Kidney (tissue), 14 donors: ENCODE data around the gene GCK. TPM values are rescaled to one million over a fixed set of nuclear protein-coding genes. Genes with fewer than 3 reads are reported as not detected.

Source experiments
- DNase-seq, 5 donors: peaks; one replicate each; pipeline ENCODE4 v3.0.0-alpha.2; 2013 to 2020
- FAIRE-seq: peaks from 2 replicates; lab custom pipeline; 2012; peaks lifted over from hg19 to GRCh38; lab: Jason Lieb, UNC
- H3K27ac ChIP-seq, 2 donors: one replicate each; pipeline ENCODE4 v1.7.0; 2013; ENCODE audit warnings: low read depth in 2 of 2, low read length in 2 of 2, inconsistent platforms in 1 of 2
- H3K27me3 ChIP-seq: one replicate; pipeline ENCODE4 v1.7.1; 2013; ENCODE audit warnings: low read length, inconsistent platforms; ENCODE audit not compliant: control insufficient read depth, insufficient read depth
- H3K36me3 ChIP-seq, 3 donors: one replicate each; pipeline versions ENCODE4 v1.7.0 to v1.7.1; 2013; ENCODE audit warnings: low read length in 3 of 3, control low read depth in 1 of 3, inconsistent platforms in 1 of 3; ENCODE audit not compliant: insufficient read depth in 3 of 3, control insufficient read depth in 2 of 3
- H3K4me1 ChIP-seq, 3 donors: one replicate each; pipeline versions ENCODE4 v1.7.0 to v1.7.1; 2013; ENCODE audit warnings: low read length in 3 of 3, inconsistent platforms in 1 of 3, low read depth in 1 of 3; ENCODE audit not compliant: control insufficient read depth in 2 of 3, insufficient read depth in 2 of 3
- H3K4me3 ChIP-seq, 3 donors: one replicate each; pipeline versions ENCODE4 v1.7.0 to v1.8.1; 2013; ENCODE audit warnings: low read length in 3 of 3, control low read depth in 1 of 3, inconsistent platforms in 1 of 3
- H3K9ac ChIP-seq, 3 donors: one replicate each; pipeline versions ENCODE4 v1.7.0 to v1.7.1; 2013; ENCODE audit warnings: low read length in 3 of 3, control low read depth in 1 of 3, inconsistent platforms in 1 of 3
- H3K9me3 ChIP-seq, 3 donors: one replicate each; pipeline versions ENCODE4 v1.7.0 to v1.7.1; 2013; ENCODE audit warnings: low read length in 3 of 3, control low read depth in 1 of 3, inconsistent platforms in 1 of 3; ENCODE audit not compliant: control insufficient read depth in 2 of 3, insufficient read depth in 1 of 3
- CTCF ChIP-seq: IDR thresholded peaks from 3 replicates; pipeline ENCODE4 v1.5.1; 2012; ENCODE audit warnings: mild to moderate bottlenecking, moderate library complexity, borderline replicate concordance; ENCODE audit not compliant: insufficient read depth; ENCODE audit errors: extremely low read depth
- intact Hi-C: fragments of 100-400 bp; cut with DNase I; formaldehyde crosslinking; loops from one replicate; pipeline ENCODE4 v1.11.1; 2022
- polyA plus RNA-seq: library from polyadenylated mRNA; stranded (reverse); fragments of 350-450 nt; fragmentation: Illumina TruSeq; extraction: RNeasy Lipid Tissue Mini Kit (QIAGEN cat#74804); gene quantifications from one replicate; pipeline ENCODE4 v1.2.3, GENCODE V29; 2014; ENCODE audit warnings: low read depth, low replicate concordance; ENCODE audit not compliant: insufficient read depth
- total RNA-seq: library from RNA; stranded (reverse); fragmentation: NEBNext Ultra II Directional; extraction: Animal tissue kit (Norgen Biotek cat#: 25700); gene quantifications from one replicate; pipeline ENCODE4 v1.2.1, GENCODE V29; 2021
- donor health status: control.
- donor health status: control.
- donor health status: control.
- donor health status: control.
- donor health status: control.
- donor health status: DM: yes; HTN: yes; CAD: no.
- donor health status: Normal renal cell carcinoma (clear cell type).

The GCK gene
- total and polyA plus RNA-seq, 2 donors from 2014 or later, result 0.25 to 1.0 TPM

DNA sequence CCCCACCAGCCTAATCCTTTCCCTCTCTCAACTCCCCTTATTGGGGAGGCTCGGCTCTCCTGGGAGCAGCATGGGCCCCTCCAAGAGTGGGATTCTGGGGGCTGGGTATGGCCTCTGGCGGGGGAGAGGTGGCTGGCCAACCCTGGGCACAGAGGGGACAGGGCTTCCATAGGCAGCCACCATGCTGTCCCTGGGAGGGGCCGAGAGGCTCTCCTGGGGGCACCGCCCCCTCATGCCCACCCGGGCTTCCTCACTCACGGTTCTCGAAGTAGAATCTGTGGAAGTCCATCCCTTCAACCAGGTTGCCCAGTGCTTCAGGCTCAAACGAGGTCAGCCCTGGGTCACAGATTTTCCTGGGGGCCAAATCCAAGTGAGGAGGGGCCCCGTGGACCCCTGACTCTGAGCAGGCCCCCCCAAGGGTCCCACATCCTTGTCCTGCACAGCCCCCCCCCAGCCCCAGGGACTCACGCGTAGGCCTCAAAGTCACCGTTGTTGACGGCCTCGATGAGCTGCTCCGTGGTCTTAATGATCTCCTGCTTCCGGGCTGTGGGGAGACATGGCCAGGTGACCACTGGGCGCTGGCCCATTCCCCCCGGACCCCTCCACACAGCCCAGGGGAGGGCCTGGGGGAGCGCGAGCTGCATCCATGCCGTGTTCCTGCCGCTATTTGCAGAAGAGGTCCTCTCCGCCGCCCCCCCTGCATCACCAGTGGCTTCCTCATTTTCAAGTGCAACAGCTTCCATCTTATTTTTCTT, 31.3 kb upstream of the GCK start:
- TF ChIP-seq CTCF, result no peak
- Histone ChIP-seq H3K36me3 (no peaks in the 10 kb centered on the region), H3K9ac (no peak overlapping the region), H3K4me3 (no peak overlapping the region), H3K27me3 (no peaks in the 10 kb centered on the region), H3K9me3 (peaks cover 0 to 3% (median 0%) of the 10 kb centered on the region in 3 donors), H3K27ac (no peak overlapping the region), H3K4me1 (no peaks in the 10 kb centered on the region)
- no peak for FAIRE-seq
- peak in 2 of 5 donors; percentile 50 to 66 for DNase-seq
- intact Hi-C loops, result no loop called here

DNA sequence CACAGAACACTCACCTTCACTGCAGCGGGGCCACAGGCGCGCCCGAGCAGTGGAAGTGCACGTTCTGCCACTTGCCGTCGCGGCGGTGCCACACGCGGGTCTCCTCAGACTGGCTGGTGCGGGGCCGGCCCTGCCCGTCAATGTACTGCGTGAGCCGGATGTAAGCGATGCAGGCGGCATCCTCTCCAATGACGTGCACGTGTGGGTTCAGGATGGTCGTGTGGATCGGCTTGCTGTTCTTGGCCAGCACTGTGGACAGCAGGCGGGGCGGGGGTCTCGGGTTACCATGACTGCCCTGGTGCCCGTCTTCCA, 30.8 kb upstream of the GCK start:
- no peak for TF ChIP-seq CTCF
- Histone ChIP-seq H3K27me3 (no peaks in the 10 kb centered on the region), H3K36me3 (no peaks in the 10 kb centered on the region), H3K9me3 (peaks cover 0 to 3% (median 0%) of the 10 kb centered on the region in 3 donors), H3K27ac (no peak overlapping the region), H3K4me3 (no peak overlapping the region), H3K9ac (no peak overlapping the region), H3K4me1 (no peaks in the 10 kb centered on the region)
- no peak for FAIRE-seq
- intact Hi-C loops, result no loop called here
- DNase-seq, result peak in 1 of 5 donors; percentile 72

- intact Hi-C loops, result no loop called here
- no peaks in the 10 kb centered on the region for H3K36me3 ChIP-seq
- no peak overlapping the region for H3K27ac ChIP-seq
- H3K27me3 ChIP-seq, result no peaks in the 10 kb centered on the region
- DNase-seq, result peak in 2 of 5 donors; percentile 41 to 53
- peaks cover 0 to 3% (median 0%) of the 10 kb centered on the region in 3 donors for H3K9me3 ChIP-seq
- no peak overlapping the region for H3K9ac ChIP-seq
- no peak overlapping the region for H3K4me3 ChIP-seq
- TF ChIP-seq CTCF, result no peak
- H3K4me1 ChIP-seq, result no peaks in the 10 kb centered on the region
- FAIRE-seq, result no peak
Observed at GRCh38 chr7:44219371-44220045, 30.3 kb upstream of the GCK start.
